ENCODE measurements around the gene BNIP5. TPM values are rescaled to one million over a fixed set of nuclear protein-coding genes. Genes with fewer than 3 reads are reported as not detected.

Gene BNIP5
- total RNA-seq, 4 donors from 2014 or later: not detected

- Histone ChIP-seq H3K4me1 (no peaks in the 10 kb centered on the region), H3K36me3 (no peaks in the 10 kb centered on the region), H3K27me3 (peaks cover 0 to 11% of the 10 kb centered on the region in 2 donors), H3K9me3 (no peaks in the 10 kb centered on the region), H3K27ac (no peak overlapping the region), H3K4me3 (no peak overlapping the region)
- TF ChIP-seq CTCF (IDR thresholded peaks at IDR 0.05) (no peak), POLR2A (IDR thresholded peaks at IDR 0.05) (no peak)
- DNase-seq: no peak
- intact Hi-C loops (cut with DNase I; ENCODE audit: low total_unique reads): no loop called here
Observed at GRCh38 chr6:36284359-36284758, 52.3 kb downstream of the BNIP5 start.

GRCh38 chr6:36283608-36284007 is 53.1 kb downstream of the BNIP5 start:
- H3K4me1 ChIP-seq: no peaks in the 10 kb centered on the region
- peaks cover 0 to 11% of the 10 kb centered on the region in 2 donors for H3K27me3 ChIP-seq
- TF ChIP-seq POLR2A (IDR thresholded peaks at IDR 0.05): no peak
- H3K9me3 ChIP-seq: no peaks in the 10 kb centered on the region
- DNase-seq: no peak
- no peaks in the 10 kb centered on the region for H3K36me3 ChIP-seq
- no peak overlapping the region for H3K4me3 ChIP-seq
- intact Hi-C loops (cut with DNase I; ENCODE audit: low total_unique reads): no loop called here
- H3K27ac ChIP-seq: no peak overlapping the region

GRCh38 chr6:36280983-36281382 is 55.7 kb downstream of the BNIP5 start:
- intact Hi-C loops (cut with DNase I; ENCODE audit: low total_unique reads): no loop called here
- DNase-seq: no peak
- Histone ChIP-seq H3K27me3 (peaks cover 0 to 8% of the 10 kb centered on the region in 2 donors), H3K36me3 (no peaks in the 10 kb centered on the region), H3K27ac (no peak overlapping the region), H3K4me1 (no peaks in the 10 kb centered on the region), H3K4me3 (no peak overlapping the region), H3K9me3 (no peaks in the 10 kb centered on the region)
- TF ChIP-seq CTCF (IDR thresholded peaks at IDR 0.05): no peak
- no peak for TF ChIP-seq POLR2A (IDR thresholded peaks at IDR 0.05)

- Histone ChIP-seq H3K4me3 (no peak overlapping the region), H3K9me3 (no peaks in the 10 kb centered on the region), H3K27me3 (peaks cover 0 to 7% of the 10 kb centered on the region in 2 donors), H3K36me3 (no peaks in the 10 kb centered on the region), H3K4me1 (no peaks in the 10 kb centered on the region), H3K27ac (no peak overlapping the region)
- intact Hi-C loops (cut with DNase I; ENCODE audit: low total_unique reads): no loop called here
- TF ChIP-seq CTCF (IDR thresholded peaks at IDR 0.05) (no peak), POLR2A (IDR thresholded peaks at IDR 0.05) (no peak)
- no peak for DNase-seq
Observed at GRCh38 chr6:36280467-36280866, 56.2 kb downstream of the BNIP5 start.

GRCh38 chr6:36277946-36278470 is 58.7 kb downstream of the BNIP5 start:
- no peaks in the 10 kb centered on the region for H3K4me1 ChIP-seq
- TF ChIP-seq CTCF (IDR thresholded peaks at IDR 0.05): no peak
- no peak for TF ChIP-seq POLR2A (IDR thresholded peaks at IDR 0.05)
- H3K4me3 ChIP-seq: no peak overlapping the region
- no peak overlapping the region for H3K27ac ChIP-seq
- intact Hi-C loops (cut with DNase I; ENCODE audit: low total_unique reads): no loop called here
- DNase-seq: no peak
- no peaks in the 10 kb centered on the region for H3K9me3 ChIP-seq
- H3K36me3 ChIP-seq: no peaks in the 10 kb centered on the region
- no peaks in the 10 kb centered on the region for H3K27me3 ChIP-seq
